ENCODE results near the gene MRPL1.
"Not testable (repeated sequence)": the region's sequence is repeated elsewhere in the genome, so short reads cannot be mapped to it uniquely, and the experiment has no call there.

The MRPL1 gene

GRCh38 chr4:77849278-77849965, 13.2 kb upstream of the MRPL1 start:
- DNase-seq (ENCODE audit: low read depth in 2 of 2) = no peak

DNA sequence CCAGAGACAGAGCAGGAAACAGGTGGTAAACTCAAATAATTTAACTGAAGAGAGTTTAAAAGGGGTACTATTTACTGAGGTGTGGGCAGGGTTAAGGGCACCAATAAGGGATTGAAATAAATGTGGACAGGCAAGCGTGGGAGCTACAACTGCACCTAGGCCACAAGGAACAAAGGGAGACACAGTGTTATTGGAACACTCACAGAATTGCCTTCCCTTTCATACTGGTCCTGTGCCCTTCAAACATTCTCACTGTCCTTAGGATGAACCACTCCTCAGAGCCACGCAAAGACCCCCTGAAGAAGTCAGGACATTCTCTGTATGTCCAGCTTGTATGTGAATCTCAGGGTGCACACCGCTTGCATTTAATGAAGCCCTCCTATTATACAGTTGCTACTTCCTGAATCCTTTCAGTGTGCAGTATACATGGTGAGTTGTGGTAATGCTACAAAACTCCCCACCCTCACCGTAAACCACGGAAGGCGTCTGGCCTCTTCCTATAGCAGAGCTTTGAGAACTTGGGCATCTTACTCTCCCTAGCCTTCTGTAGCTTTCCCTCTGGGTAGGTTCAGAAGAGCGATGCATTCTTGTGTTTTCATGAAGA, 9.6 kb upstream of the MRPL1 start:
- peak; percentile 14 to 34 for DNase-seq (ENCODE audit: low read depth in 2 of 2)

DNA sequence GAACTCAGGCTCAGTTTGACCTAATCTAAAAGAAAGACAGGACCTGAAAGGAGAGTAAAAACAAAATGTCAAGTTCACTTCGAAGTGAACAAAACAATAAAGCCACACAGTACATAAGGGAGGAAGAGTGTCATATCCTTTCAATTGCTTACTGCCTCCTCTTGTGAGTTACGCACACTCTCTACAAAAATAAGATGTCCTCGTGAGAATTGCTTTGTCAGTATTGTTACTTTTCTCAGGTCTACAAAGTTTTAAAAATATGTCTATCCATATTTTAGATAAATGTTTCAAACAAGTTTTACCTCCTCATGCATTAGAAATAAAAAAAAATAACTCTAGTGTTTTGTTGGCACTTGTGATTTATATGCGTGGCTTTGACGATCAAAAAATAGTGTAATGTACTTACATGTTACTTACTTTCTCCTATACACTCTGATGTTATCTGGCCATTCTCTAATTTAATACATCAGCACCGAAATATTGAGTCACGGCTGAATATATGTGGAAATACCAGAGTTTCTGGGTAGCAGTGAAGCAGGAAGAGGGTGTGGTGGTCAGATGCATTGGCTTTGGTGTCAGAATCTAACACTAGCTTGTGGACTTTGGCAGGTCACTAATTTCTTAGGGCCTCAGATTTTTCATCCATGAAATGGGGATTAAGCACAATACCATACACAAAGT, 8.1 kb upstream of the MRPL1 start:
- DNase-seq (ENCODE audit: low read depth in 2 of 2) = no peak

DNA sequence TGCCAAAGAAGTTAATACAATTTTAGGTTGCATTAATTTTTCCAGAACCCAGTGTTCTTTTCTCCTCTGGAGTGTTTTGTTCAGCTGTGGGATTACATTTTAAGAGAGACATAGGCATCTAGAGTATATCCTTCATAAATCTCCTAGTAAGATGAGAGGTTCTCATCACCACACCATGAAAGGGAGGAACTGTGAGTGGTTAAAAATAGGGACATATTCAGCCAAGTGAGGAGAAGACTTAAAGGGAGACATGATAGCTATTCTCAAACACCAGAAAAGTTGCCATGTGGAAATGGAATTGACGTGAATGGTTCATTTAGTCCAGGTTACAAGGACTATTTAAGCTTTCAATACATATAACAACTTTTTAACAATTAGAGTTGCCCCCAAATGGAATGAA, 6.5 kb upstream of the MRPL1 start:
- no peak for DNase-seq (ENCODE audit: low read depth in 2 of 2)

DNA sequence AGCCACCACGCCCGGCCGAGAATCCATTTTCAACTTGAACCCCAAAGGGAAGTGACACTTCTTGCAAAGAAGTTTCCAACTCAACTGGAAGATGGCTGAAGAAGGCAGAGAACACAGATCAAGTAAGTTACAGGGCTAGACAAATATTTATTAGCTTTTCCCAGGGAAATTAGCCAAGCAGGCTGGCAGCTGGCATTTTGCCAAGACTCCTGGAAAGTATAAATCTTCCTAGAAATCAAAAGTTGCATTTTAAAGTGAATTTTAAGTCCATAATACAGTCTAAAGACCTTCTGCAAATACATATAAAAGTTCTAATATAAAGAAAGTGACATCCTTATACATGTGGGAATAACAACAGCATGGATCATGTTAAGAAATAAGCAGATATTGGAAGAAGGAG, 3.4 kb upstream of the MRPL1 start:
- no peak for DNase-seq (ENCODE audit: low read depth in 2 of 2)

DNA sequence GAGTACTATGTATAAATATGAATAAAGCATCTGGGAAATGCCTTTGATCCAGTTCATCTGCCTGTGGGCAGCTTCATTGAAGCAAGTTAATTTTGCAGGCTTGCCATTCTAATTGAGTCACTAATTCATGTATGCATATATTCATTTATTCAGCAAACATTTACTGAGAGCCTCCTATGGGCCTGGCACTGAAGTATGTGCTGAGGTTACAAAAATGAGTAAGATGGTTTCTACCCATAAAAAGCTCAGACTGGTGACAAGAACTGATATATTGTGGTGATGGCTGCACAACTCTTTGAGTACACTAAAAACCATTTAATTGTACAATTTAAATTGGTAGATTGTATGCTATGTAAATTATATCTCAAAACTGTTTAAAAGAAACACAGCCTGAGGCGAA, 1.1 kb upstream of the MRPL1 start:
- DNase-seq (ENCODE audit: low read depth in 2 of 2) = no peak

DNA sequence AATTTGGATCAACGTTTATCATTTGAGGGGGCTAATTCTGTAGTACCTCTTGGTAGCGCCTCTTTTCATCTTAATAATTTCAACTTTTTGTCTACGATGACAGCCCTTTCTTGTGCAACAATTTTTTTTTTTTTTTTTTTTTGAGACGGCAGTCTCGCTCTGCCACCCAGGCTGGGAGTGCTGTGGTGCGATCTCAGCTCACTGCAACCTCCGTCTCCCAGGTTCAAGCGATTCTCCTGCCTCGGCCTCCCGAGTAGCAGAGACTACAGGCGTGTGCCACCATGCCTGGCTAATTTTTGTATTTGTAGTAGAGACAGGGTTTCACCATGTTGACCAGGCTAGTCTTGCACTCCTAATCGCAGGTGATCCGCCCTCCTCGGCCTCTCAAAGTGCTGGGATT, 711 bp downstream of the MRPL1 start:
- not testable (repeated sequence) for DNase-seq (ENCODE audit: low read depth in 2 of 2)

DNA sequence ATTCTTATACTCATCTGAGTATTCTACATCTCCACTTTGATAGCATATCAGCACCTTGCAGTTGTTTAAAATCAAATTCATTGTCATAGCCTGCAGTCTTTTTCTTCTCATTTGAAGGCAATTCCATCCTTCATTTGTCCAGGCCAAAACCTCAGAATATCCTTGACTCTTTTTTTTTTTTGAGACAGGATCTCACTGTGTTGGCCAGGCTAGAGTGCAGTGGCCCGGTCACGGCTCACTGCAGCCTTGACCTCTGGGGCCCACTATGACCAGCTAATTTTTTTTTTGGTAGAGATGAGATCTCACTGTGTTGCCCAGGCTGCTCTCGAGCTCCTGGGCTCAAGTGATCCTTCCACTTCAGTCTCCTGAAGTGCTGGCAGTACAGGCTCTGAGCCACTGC, 2.6 kb downstream of the MRPL1 start:
- DNase-seq (ENCODE audit: low read depth in 2 of 2) = no peak

DNA sequence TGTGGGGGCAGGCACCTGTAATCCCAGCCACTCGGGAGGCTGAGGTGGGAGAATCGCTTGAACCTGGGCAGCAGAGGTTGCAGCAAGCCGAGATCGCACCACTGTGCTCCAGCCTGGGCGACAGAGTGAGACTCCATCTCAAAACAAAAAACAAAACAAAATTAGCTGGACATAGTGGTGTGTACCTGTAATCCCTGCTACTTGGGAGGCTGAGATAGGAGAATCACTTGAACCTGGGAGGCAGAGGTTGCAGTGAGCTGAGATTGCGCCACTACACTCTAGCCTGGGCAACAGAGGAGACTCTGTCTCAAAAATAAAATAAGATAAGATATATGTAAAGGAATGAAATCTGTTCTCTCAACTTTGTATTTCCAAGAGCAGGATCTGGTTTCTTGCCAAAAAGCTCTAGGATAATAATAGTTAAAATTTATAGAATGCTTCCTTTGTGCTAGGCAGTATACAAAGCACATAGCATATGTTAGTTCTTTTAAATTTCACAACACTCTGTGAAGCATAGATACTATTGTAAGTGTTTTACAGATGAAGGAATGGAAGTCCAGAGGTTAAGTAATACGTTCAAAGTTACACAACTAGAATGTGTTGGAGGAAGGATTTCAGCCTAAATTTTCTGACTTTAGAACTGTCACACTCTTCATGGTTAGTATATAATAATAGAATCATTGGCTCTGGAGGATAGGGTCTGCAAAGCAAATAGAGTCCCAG, 10.3 kb downstream of the MRPL1 start:
- DNase-seq (ENCODE audit: low read depth in 2 of 2) = no peak

GRCh38 chr4:77877167-77877566, 14.5 kb downstream of the MRPL1 start:
- no peak for DNase-seq (ENCODE audit: low read depth in 2 of 2)

- DNase-seq (ENCODE audit: low read depth in 2 of 2) = no peak
These were observed 15.3 kb downstream of the MRPL1 start for GRCh38 chr4:77877771-77878565.

DNA sequence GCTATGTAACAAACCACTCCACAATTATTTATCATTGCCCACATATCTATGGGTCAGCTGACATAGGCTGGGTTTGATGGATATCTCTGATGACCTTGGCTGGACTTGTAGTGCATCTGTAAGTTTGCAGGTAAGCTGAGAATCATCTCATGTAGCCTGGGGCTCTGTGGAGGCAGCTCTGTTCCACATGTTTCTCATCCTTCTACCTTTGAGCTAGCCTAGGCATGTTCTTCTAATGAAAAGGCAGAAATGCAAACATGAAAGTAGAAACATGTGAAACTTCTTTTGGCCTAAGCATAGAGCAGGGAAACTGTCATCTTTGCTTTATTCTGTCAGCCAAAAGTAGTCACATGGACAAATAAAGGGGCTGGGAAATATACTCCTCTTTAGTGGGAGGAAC, 18.2 kb downstream of the MRPL1 start:
- DNase-seq (ENCODE audit: low read depth in 2 of 2) = no peak

DNA sequence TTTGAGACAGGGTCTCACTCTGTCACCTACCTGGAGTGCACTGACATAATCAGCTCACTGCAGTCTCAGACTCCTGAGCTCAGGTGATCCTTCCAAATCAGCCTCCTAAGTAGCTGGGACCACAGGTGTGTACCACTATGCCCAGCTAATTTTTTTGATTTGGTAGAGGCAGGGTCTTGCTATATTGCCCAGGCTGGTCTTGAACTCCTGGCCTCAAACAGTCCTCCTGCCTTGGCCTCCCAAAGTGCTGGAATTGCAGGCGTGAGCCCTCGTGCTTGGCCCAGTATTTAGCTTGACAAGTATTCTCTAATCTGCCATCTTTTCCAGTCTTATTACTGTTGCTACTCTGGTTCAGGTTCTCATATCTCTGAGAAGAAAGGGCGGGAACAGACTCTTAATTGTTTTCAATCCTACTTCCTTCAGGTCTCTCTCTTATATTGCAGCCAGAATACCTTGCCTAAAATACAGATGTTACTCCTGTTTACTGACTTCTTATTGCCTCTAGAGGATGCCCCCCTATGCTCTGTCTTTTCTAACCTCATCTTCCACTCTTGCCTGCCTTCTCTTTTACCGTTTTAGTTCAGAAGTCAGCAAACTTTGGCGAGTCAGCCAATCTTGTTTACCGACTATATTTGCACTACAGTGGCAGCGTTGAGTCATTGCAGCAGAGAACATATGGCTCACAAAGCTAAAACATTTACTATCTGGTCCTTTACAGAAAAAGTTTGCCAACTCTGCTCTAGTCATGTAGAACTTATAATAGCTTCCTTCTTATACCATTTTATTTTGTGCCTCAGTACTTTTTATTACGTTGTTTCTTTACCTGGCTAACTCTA, 19.0 kb downstream of the MRPL1 start:
- DNase-seq (ENCODE audit: low read depth in 2 of 2) = no peak

DNA sequence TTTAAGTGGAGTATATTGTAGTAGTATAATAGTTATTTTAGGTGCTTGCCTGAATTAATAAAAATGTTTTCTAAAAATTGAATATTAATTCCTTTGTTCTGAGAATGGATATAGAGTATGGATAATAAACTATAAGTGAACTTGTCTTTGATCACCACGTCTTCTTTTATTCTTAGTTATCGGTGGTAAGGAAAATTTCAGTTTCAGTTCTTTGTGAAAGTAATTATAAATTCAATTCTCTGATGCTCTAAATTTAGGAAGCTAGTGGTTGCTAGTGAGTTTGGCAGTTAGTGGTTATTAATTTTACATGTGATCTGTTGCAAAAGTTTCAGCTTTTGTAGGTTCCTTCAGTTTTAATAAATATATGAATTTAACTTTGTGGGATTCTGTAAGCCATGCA, 30.8 kb downstream of the MRPL1 start:
- DNase-seq (ENCODE audit: low read depth in 2 of 2) = no peak

DNA sequence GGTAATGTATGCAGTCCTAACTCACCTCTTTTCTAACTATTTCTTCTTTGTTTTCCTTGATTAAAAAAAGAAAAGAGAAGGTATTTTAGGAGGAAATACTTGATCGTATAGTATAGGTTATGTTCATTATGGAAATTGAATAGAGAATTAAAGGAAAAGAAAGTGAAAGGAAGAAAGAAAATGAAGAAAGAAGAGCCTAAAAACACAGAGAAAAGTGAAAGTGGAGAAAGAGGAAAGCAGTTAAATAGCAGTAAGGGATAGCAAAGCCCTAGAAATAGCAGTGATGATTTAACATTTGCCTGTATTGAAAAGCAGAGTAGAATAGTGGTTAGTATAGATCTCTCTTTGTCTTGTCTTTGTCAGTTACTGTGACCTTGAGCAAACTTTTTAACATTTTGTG, 37.0 kb downstream of the MRPL1 start:
- DNase-seq (ENCODE audit: low read depth in 2 of 2) = no peak

- no peak for DNase-seq (ENCODE audit: low read depth in 2 of 2)
These were observed 40.6 kb downstream of the MRPL1 start for GRCh38 chr4:77903186-77903585.

DNA sequence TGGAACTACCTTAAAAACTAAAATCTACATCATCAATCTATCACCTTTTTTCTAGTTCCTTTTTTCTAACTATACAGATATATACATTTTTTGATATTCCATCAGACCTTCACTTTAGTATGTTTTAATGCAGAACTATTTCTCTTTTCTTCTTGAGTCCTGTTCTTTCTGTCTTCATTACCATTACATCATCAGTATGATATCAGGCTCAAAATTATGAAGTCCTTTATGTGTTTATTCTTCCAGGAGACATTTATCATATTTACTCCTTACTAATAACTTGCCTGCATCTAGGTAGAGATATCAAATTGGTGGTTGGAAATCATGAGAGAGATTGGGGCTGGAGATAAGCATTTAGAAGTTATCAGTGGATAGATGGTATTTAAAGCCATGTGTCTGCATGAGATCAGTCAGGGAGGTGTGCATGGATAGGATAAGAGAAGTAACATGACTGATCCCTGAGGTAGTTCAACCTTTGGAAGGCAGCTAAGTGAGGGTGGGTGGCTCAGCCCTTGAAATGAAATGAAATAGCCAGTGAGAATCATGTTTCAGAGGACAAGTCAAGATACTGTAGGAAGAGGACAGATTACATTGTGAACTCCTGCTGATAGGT, 43.1 kb downstream of the MRPL1 start:
- no peak for DNase-seq (ENCODE audit: low read depth in 2 of 2)

DNA sequence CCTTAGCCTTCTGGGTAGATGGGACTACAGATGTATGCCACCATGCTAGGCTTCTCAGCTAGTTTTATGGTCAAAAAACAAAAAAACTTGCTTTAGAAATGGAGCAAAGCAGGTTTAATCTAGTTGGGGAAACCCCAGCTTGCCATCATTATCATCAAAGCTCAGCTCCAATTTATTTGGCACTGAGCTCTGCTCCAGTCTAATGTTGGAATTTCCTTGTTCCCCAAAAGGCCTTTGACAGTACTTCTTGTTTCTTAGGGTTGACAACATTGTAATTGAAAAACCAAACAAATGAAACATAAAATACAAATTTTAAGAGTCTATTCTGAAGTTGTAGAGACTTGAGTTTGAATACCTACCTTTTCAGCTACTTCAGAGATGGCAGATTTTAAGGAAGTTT, 48.0 kb downstream of the MRPL1 start:
- no peak for DNase-seq (ENCODE audit: low read depth in 2 of 2)

- no peak for DNase-seq (ENCODE audit: low read depth in 2 of 2)
These were observed 48.5 kb downstream of the MRPL1 start for GRCh38 chr4:77911091-77911490.

- no peak for DNase-seq (ENCODE audit: low read depth in 2 of 2)
These were observed 49.3 kb downstream of the MRPL1 start for GRCh38 chr4:77911842-77912450.

Data from stimulated activated CD4-positive, alpha-beta T cell treated with anti-CD3 and anti-CD28 coated beads, Interleukin-1b, Interleukin-23, amount 100 ng/mL, for 4 hours (primary cell).